Keratinocyte (primary cell): ENCODE measurements around the gene SUFU. TPM values are rescaled to one million over a fixed set of nuclear protein-coding genes. Genes with fewer than 3 reads are reported as not detected.

Experiments used
- DNase-seq: peaks from one replicate; pipeline ENCODE4 v3.0.0-alpha.2; 2011; ENCODE audit warnings: low read depth, missing footprints, low spot score
- FAIRE-seq: peaks from 2 replicates; lab custom pipeline; 2011; peaks lifted over from hg19 to GRCh38; lab: Jason Lieb, UNC
- H2AFZ ChIP-seq: 2 replicates; pipeline ENCODE4 v1.6.0; 2012; ENCODE audit warnings: low read length, control low read depth, inconsistent platforms; ENCODE audit not compliant: control insufficient read depth
- H3K27ac ChIP-seq: 2 replicates; pipeline ENCODE4 v1.5.1; 2011; ENCODE audit warnings: low read length; ENCODE audit not compliant: control insufficient read depth, insufficient read depth
- H3K27me3 ChIP-seq: 3 replicates; pipeline ENCODE4 v1.6.0; 2011; ENCODE audit warnings: low read length; ENCODE audit not compliant: control insufficient read depth, insufficient read depth; ENCODE audit errors: extremely low read depth
- H3K36me3 ChIP-seq, 2 experiments: 2 replicates in 1 of 2; 3 replicates in 1 of 2; pipeline ENCODE4 v1.5.1; 2011; ENCODE audit warnings: low read length in 2 of 2, mild to moderate bottlenecking in 1 of 2; ENCODE audit not compliant: control insufficient read depth in 2 of 2, insufficient read depth in 2 of 2; ENCODE audit errors: extremely low read depth in 1 of 2
- H3K4me1 ChIP-seq: 3 replicates; pipeline ENCODE4 v1.5.1; 2011; ENCODE audit warnings: low read length; ENCODE audit not compliant: control insufficient read depth, insufficient read depth; ENCODE audit errors: extremely low read depth
- H3K4me2 ChIP-seq: 3 replicates; pipeline ENCODE4 v1.6.0; 2011; ENCODE audit warnings: low read depth, low read length; ENCODE audit not compliant: control insufficient read depth, insufficient read depth; ENCODE audit errors: extremely low read depth
- H3K4me3 ChIP-seq, 3 experiments: fragments of 200-600 bp in 1 of 3; sonication (generic) in 1 of 3; 2 replicates in 2 of 3; 3 replicates in 1 of 3; pipeline ENCODE4 v1.5.1; 2011 to 2016; ENCODE audit warnings: low read length in 3 of 3, mild to moderate bottlenecking in 3 of 3, control low read depth in 2 of 3, inconsistent platforms in 1 of 3, low read depth in 1 of 3, mixed read lengths in 1 of 3, mixed run types in 1 of 3, moderate library complexity in 1 of 3; ENCODE audit not compliant: control insufficient read depth in 2 of 3, insufficient read depth in 2 of 3; ENCODE audit errors: extremely low read depth in 1 of 3
- H3K79me2 ChIP-seq: 2 replicates; pipeline ENCODE4 v1.6.0; 2012; ENCODE audit warnings: low read length; ENCODE audit not compliant: control insufficient read depth, insufficient read depth
- H3K9ac ChIP-seq: 3 replicates; pipeline ENCODE4 v1.6.0; 2011; ENCODE audit warnings: low read length; ENCODE audit not compliant: control insufficient read depth, insufficient read depth; ENCODE audit errors: extremely low read depth
- H3K9me1 ChIP-seq: 3 replicates; pipeline ENCODE4 v1.6.0; 2011; ENCODE audit warnings: low read length; ENCODE audit not compliant: control insufficient read depth, insufficient read depth; ENCODE audit errors: extremely low read depth
- H3K9me3 ChIP-seq: 2 replicates; pipeline ENCODE4 v1.5.1; 2012; ENCODE audit warnings: low read depth, low read length; ENCODE audit not compliant: control insufficient read depth
- H4K20me1 ChIP-seq: 3 replicates; pipeline ENCODE4 v1.6.0; 2011; ENCODE audit warnings: low read length; ENCODE audit not compliant: control insufficient read depth, insufficient read depth; ENCODE audit errors: extremely low read depth
- CTCF ChIP-seq, 3 experiments: IDR thresholded peaks in 1 of 3; conservative IDR thresholded peaks in 1 of 3; optimal IDR thresholded peaks in 1 of 3; 2 replicates in 2 of 3; 3 replicates in 1 of 3; pipeline versions ENCODE3 to v1.5.1; 2011; ENCODE audit warnings: low read length in 3 of 3, mild to moderate bottlenecking in 3 of 3, moderate library complexity in 2 of 3, control low read depth in 1 of 3, inconsistent platforms in 1 of 3; ENCODE audit not compliant: insufficient read depth in 2 of 3; ENCODE audit errors: extremely low read depth in 1 of 3
- EZH2 ChIP-seq: IDR thresholded peaks from one replicate; pipeline ENCODE4 v1.6.1; 2012; ENCODE audit warnings: inconsistent platforms, mild to moderate bottlenecking, low read length, moderate library complexity
- dilution Hi-C: fragments of 300-500 bp; cut with MboI; formaldehyde crosslinking; loops from one replicate; pipeline ENCODE4 v1.7.0; 2020; ENCODE audit warnings: low sequenced_read_pairs; ENCODE audit not compliant: extremely low pct_ligation_motif_present
- polyA plus RNA-seq, 5 experiments: library from polyadenylated mRNA; depleted of rRNA in 3 of 5; stranded (reverse) in 3 of 5; stranded (forward) in 1 of 5; unstranded in 1 of 5; fragments of >200 nt; gene quantifications; 1 replicate in 1 of 5; 2 replicates in 3 of 5; 3 replicates in 1 of 5; pipeline versions ENCODE4 v1.2.1 to v1.2.3, GENCODE V29; 2011 to 2012; ENCODE audit warnings: missing spikeins in 2 of 5, low read depth in 1 of 5, low replicate concordance in 1 of 5

SUFU gene
- polyA plus RNA-seq, 1 donor (not counting 4 experiments of a cell fraction or from before 2014, with no cell fraction given), result 3.7 TPM

GRCh38 chr10:102635377-102635776 lies 131.6 kb downstream of the SUFU start:
- DNase-seq, result no peak
- Histone ChIP-seq H3K79me2 (no peaks in the 10 kb centered on the region), H3K27ac (no peak overlapping the region), H3K4me2 (no peak overlapping the region), H3K36me3 (peaks cover 0 to 1% of the 10 kb centered on the region in 2 experiments), H3K27me3 (no peaks in the 10 kb centered on the region), H3K9me3 (no peaks in the 10 kb centered on the region), H3K9ac (no peak overlapping the region), H3K9me1 (no peaks in the 10 kb centered on the region), H4K20me1 (no peaks in the 10 kb centered on the region), H3K4me1 (peaks cover 34% of the 10 kb centered on the region), H3K4me3 (no peak overlapping the region), H2AFZ (no peak overlapping the region)
- dilution Hi-C loops, result no loop called here
- FAIRE-seq, result no peak
- TF ChIP-seq EZH2 (no peak), CTCF (optimal IDR thresholded peaks at IDR 0.05 in 1 of 3, IDR thresholded peaks at IDR 0.05 in 1 of 3, conservative IDR thresholded peaks at IDR 0.05 in 1 of 3; ENCODE audit: extremely low read depth in 1 of 3, insufficient read depth in 2 of 3, low read length in 3 of 3) (no peak)

- Histone ChIP-seq H3K36me3 (no peaks in the 10 kb centered on the region), H3K9me3 (no peaks in the 10 kb centered on the region), H3K9me1 (no peaks in the 10 kb centered on the region), H4K20me1 (no peaks in the 10 kb centered on the region), H3K79me2 (peaks cover 5% of the 10 kb centered on the region), H3K27me3 (no peaks in the 10 kb centered on the region), H3K9ac (no peak overlapping the region), H2AFZ (no peak overlapping the region), H3K27ac (no peak overlapping the region), H3K4me2 (no peak overlapping the region), H3K4me3 (no peak overlapping the region), H3K4me1 (peaks cover 10% of the 10 kb centered on the region)
- dilution Hi-C loops, result no loop called here
- TF ChIP-seq CTCF (optimal IDR thresholded peaks at IDR 0.05 in 1 of 3, IDR thresholded peaks at IDR 0.05 in 1 of 3, conservative IDR thresholded peaks at IDR 0.05 in 1 of 3; ENCODE audit: extremely low read depth in 1 of 3, insufficient read depth in 2 of 3, low read length in 3 of 3) (no peak), EZH2 (no peak)
- no peak for DNase-seq
- no peak for FAIRE-seq
Measured at GRCh38 chr10:102639537-102639936, 135.8 kb downstream of the SUFU start.
